GM21576 (cell line): Measurements from ENCODE around the gene C18orf63.

Source experiments
- ATAC-seq: cut with Tn5 transposase; IDR thresholded peaks from one replicate; pipeline ENCODE4 v1.9.1; 2021; ENCODE audit warnings: mild to moderate bottlenecking, moderate library complexity; ENCODE audit not compliant: unreplicated experiment

Gene C18orf63

DNA sequence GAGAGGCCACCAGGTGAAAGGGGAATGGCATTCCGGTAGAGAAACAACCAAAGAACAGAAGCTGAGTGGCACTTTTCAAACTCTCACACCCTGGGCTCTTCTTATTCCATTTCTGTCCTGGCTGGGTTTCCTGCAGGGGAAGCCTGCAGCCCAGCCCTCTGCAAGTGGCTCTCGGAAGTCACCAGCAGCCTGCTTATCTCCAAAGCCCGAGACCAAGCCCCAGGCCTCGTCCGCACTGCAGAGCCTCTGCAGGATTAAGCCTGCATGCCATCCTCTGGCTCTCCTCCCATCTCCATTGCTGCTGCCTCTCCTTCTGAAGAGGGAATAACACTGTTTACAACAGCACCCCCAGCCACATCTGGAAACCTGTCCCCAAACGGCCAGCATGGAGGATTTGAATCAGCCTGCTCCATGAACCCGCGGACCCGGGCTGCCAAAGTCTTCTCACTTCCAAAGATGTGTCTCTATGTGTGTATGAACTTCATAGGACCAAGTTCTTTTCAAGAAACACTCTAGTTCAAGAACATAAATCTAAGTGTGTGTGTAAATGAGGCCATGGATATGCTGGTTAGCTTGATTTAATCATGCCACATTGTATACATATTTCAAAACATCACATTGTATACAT is 87.3 kb downstream of the C18orf63 start:
- no peak for ATAC-seq

DNA sequence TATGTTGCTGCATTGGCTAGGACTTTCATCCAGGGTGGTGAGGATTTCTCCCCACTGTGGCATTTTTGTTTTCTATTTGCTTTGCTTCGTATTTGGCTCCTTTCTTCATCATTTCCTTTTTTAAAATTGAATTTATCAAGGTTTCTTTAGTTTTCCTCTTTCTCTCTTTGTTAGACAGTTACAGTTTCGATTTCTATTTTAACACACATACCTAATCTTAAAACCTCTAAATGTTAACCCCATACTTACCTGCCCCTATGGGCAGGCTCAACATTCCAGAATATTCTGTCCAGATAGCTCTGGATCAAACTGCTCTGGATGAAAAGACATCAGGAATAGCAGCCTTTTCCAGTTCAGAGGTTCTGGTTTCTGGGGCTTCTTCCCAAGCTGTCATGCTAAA is 92.2 kb downstream of the C18orf63 start:
- ATAC-seq: peak; percentile 79
